ENCODE results near the gene COG1.

Gene COG1

GRCh38 chr17:73170324-73170723 lies 22.5 kb upstream of the COG1 start:
- DNase-seq = no peak

GRCh38 chr17:73172252-73172651 lies 20.6 kb upstream of the COG1 start:
- DNase-seq = no peak

- no peak for DNase-seq
Measured at GRCh38 chr17:73174126-73174525, 18.7 kb upstream of the COG1 start.

GRCh38 chr17:73175962-73176565 lies 16.8 kb upstream of the COG1 start:
- no peak for DNase-seq

- DNase-seq = no peak
Measured at GRCh38 chr17:73179387-73179786, 13.5 kb upstream of the COG1 start.

GRCh38 chr17:73179878-73180277 lies 13.0 kb upstream of the COG1 start:
- no peak for DNase-seq

- DNase-seq = peak; percentile 36
Measured at GRCh38 chr17:73182616-73183310, 10.1 kb upstream of the COG1 start.

GRCh38 chr17:73184136-73184993 lies 8.5 kb upstream of the COG1 start:
- DNase-seq = no peak

GRCh38 chr17:73186283-73187050 lies 6.4 kb upstream of the COG1 start:
- DNase-seq = no peak

- no peak for DNase-seq
Measured at GRCh38 chr17:73187203-73187769, 5.6 kb upstream of the COG1 start.

GRCh38 chr17:73188011-73188410 lies 4.8 kb upstream of the COG1 start:
- no peak for DNase-seq

- peak; percentile 35 for DNase-seq
Measured at GRCh38 chr17:73189417-73190099, 3.3 kb upstream of the COG1 start.

- peak; percentile 83 for DNase-seq
Measured at GRCh38 chr17:73191443-73192205, 1.2 kb upstream of the COG1 start.

- DNase-seq = peak; percentile 82
Measured at GRCh38 chr17:73192206-73192893, 505 bp upstream of the COG1 start.

GRCh38 chr17:73194514-73195222 lies 1.8 kb downstream of the COG1 start:
- no peak for DNase-seq

- peak; percentile 85 for DNase-seq
Measured at GRCh38 chr17:73196500-73196899, 3.6 kb downstream of the COG1 start.

- DNase-seq = no peak
Measured at GRCh38 chr17:73197161-73197560, 4.3 kb downstream of the COG1 start.

- no peak for DNase-seq
Measured at GRCh38 chr17:73198201-73198929, 5.5 kb downstream of the COG1 start.

GRCh38 chr17:73198930-73199260 lies 6.0 kb downstream of the COG1 start:
- no peak for DNase-seq
